H1 (cell line): ENCODE measurements around the gene PVR. TPM values are rescaled to one million over a fixed set of nuclear protein-coding genes. Genes with fewer than 3 reads are reported as not detected.

Experiments
- CTCF ChIA-PET: fragments of 300-600 bp; sonication (Branson Sonifier 250); formaldehyde crosslinking; loops from one replicate; lab custom pipeline; 2021; ENCODE audit not compliant: partially characterized antibody; lab: Charles Lee
- POLR2A ChIA-PET: fragments of 300-600 bp; sonication (Branson Sonifier 250); formaldehyde crosslinking; loops from one replicate; lab custom pipeline; 2021; ENCODE audit warnings: inconsistent platforms; ENCODE audit not compliant: partially characterized antibody; lab: Charles Lee
- DNase-seq, 2 experiments: peaks; one replicate each; pipeline versions ENCODE4 v3.0.0 to v3.0.0-alpha.2; 2010 to 2022; ENCODE audit warnings: low spot score in 2 of 2, low read depth in 1 of 2, mixed read lengths in 1 of 2
- FAIRE-seq: peaks from 2 replicates; lab custom pipeline; 2011; peaks lifted over from hg19 to GRCh38; lab: Jason Lieb, UNC
- H2AFZ ChIP-seq: 2 replicates; pipeline ENCODE4 v1.8.1; 2012; ENCODE audit warnings: low read length, inconsistent platforms
- H2AK5ac ChIP-seq: 2 replicates; pipeline ENCODE4 v1.6.1; 2013; ENCODE audit warnings: low read depth, low read length
- H2BK120ac ChIP-seq: replicated peaks from 2 replicates; pipeline ENCODE3; 2013; ENCODE audit warnings: low read depth, low read length, inconsistent platforms
- H2BK12ac ChIP-seq: 2 replicates; pipeline ENCODE4 v1.6.1; 2013; ENCODE audit warnings: low read depth, low read length
- H2BK15ac ChIP-seq: 2 replicates; pipeline ENCODE4 v1.6.1; 2013; ENCODE audit warnings: low read length
- H2BK20ac ChIP-seq: 2 replicates; pipeline ENCODE4 v1.6.1; 2013; ENCODE audit warnings: low read length
- H2BK5ac ChIP-seq: 2 replicates; pipeline ENCODE4 v1.6.1; 2013; ENCODE audit warnings: low read depth, low read length
- H3K14ac ChIP-seq: 2 replicates; pipeline ENCODE4 v1.6.1; 2013; ENCODE audit warnings: inconsistent platforms; ENCODE audit not compliant: insufficient read length
- H3K18ac ChIP-seq: 2 replicates; pipeline ENCODE4 v1.6.1; 2013; ENCODE audit warnings: low read length; ENCODE audit errors: extremely low read depth
- H3K23ac ChIP-seq: 2 replicates; pipeline ENCODE4 v1.6.1; 2013; ENCODE audit warnings: inconsistent platforms; ENCODE audit not compliant: insufficient read length
- H3K23me2 ChIP-seq: 2 replicates; pipeline ENCODE4 v1.6.1; 2013; ENCODE audit warnings: low read depth, low read length
- H3K27ac ChIP-seq: 2 replicates; pipeline ENCODE4 v1.6.1; 2011; ENCODE audit warnings: low read depth, low read length, inconsistent platforms
- H3K27me3 ChIP-seq, 4 experiments: replicated peaks in 1 of 4; 1 replicate in 1 of 4; 2 replicates in 3 of 4; pipeline versions ENCODE4 v1.6.1 to v1.8.1; 2011 to 2013; ENCODE audit warnings: low read length in 3 of 4, mild to moderate bottlenecking in 3 of 4, inconsistent platforms in 2 of 4, mixed read lengths in 2 of 4, moderate library complexity in 1 of 4; ENCODE audit not compliant: control insufficient read depth in 3 of 4, insufficient read depth in 3 of 4; ENCODE audit errors: extremely low read depth in 1 of 4
- H3K36me3 ChIP-seq, 4 experiments: 2 replicates each; pipeline versions ENCODE4 v1.6.1 to v1.8.1; 2011 to 2013; ENCODE audit warnings: mild to moderate bottlenecking in 4 of 4, low read length in 3 of 4, moderate library complexity in 2 of 4, control low read depth in 1 of 4, inconsistent platforms in 1 of 4; ENCODE audit not compliant: insufficient read depth in 4 of 4, control insufficient read depth in 2 of 4
- H3K4ac ChIP-seq: replicated peaks from 2 replicates; pipeline ENCODE3; 2013; ENCODE audit warnings: low read length, low read depth, mixed read lengths, inconsistent platforms; ENCODE audit not compliant: insufficient read length
- H3K4me1 ChIP-seq, 4 experiments: replicated peaks in 1 of 4; 1 replicate in 1 of 4; 2 replicates in 3 of 4; pipeline versions ENCODE4 v1.6.1 to v1.8.1; 2011 to 2013; ENCODE audit warnings: low read length in 3 of 4, inconsistent platforms in 2 of 4, mixed read lengths in 1 of 4; ENCODE audit not compliant: insufficient read depth in 4 of 4, control insufficient read depth in 3 of 4
- H3K4me2 ChIP-seq, 2 experiments: 2 replicates each; pipeline versions ENCODE4 v1.6.1 to v1.8.1; 2011 to 2013; ENCODE audit warnings: low read depth in 2 of 2, low read length in 2 of 2, control low read depth in 1 of 2, inconsistent platforms in 1 of 2, mild to moderate bottlenecking in 1 of 2; ENCODE audit not compliant: insufficient read depth in 1 of 2
- H3K4me3 ChIP-seq, 4 experiments: fragments of 200-600, 300-600 bp in 1 of 4; sonication (generic), shearing (Covaris generic), sonication (Bioruptor Twin) in 1 of 4; 2 replicates each; pipeline versions ENCODE4 v1.5.1 to v1.8.1; 2011 to 2016; ENCODE audit warnings: low read length in 4 of 4, low read depth in 3 of 4, control low read depth in 2 of 4, inconsistent platforms in 2 of 4, mild to moderate bottlenecking in 2 of 4, mixed read lengths in 1 of 4, moderate library complexity in 1 of 4; ENCODE audit not compliant: insufficient read depth in 2 of 4; ENCODE audit errors: extremely low read depth in 1 of 4
- H3K56ac ChIP-seq: replicated peaks from 2 replicates; pipeline ENCODE3; 2013; ENCODE audit warnings: low read depth, mild to moderate bottlenecking, mixed read lengths, low read length, inconsistent platforms; ENCODE audit not compliant: insufficient read length
- H3K79me1 ChIP-seq: 2 replicates; pipeline ENCODE4 v1.6.1; 2013; ENCODE audit warnings: low read depth, low read length, control low read depth
- H3K79me2 ChIP-seq, 2 experiments: 2 replicates each; pipeline versions ENCODE4 v1.6.1 to v1.8.1; 2012 to 2013; ENCODE audit warnings: low read length in 2 of 2, mild to moderate bottlenecking in 2 of 2, inconsistent platforms in 1 of 2; ENCODE audit not compliant: insufficient read depth in 2 of 2, control insufficient read depth in 1 of 2
- H3K9ac ChIP-seq, 4 experiments: replicated peaks in 1 of 4; 1 replicate in 1 of 4; 2 replicates in 3 of 4; pipeline versions ENCODE4 v1.6.1 to v1.8.1; 2011 to 2013; ENCODE audit warnings: low read depth in 3 of 4, low read length in 3 of 4, control low read depth in 2 of 4, mild to moderate bottlenecking in 2 of 4, moderate library complexity in 2 of 4, inconsistent platforms in 1 of 4; ENCODE audit errors: extremely low read depth in 1 of 4
- H3K9me3 ChIP-seq, 2 experiments: 2 replicates each; pipeline versions ENCODE4 v1.6.1 to v1.8.1; 2012 to 2013; ENCODE audit warnings: mild to moderate bottlenecking in 2 of 2, moderate library complexity in 2 of 2, control low read depth in 1 of 2, inconsistent platforms in 1 of 2, low read depth in 1 of 2, low read length in 1 of 2, mixed read lengths in 1 of 2; ENCODE audit not compliant: insufficient read depth in 2 of 2
- H4K20me1 ChIP-seq, 2 experiments: replicated peaks in 1 of 2; 2 replicates each; pipeline versions ENCODE3 to v1.8.1; 2011 to 2013; ENCODE audit warnings: inconsistent platforms in 2 of 2, low read length in 2 of 2, mild to moderate bottlenecking in 1 of 2; ENCODE audit not compliant: insufficient read depth in 2 of 2, control insufficient read depth in 1 of 2
- H4K5ac ChIP-seq: 2 replicates; pipeline ENCODE4 v1.6.1; 2013; ENCODE audit warnings: low read length, low read depth, mixed read lengths, inconsistent platforms; ENCODE audit not compliant: insufficient read length
- H4K8ac ChIP-seq: 2 replicates; pipeline ENCODE4 v1.8.0; 2013; ENCODE audit warnings: mild to moderate bottlenecking, moderate library complexity, low read length, inconsistent platforms; ENCODE audit not compliant: insufficient read depth; ENCODE audit errors: extremely low read depth
- H4K91ac ChIP-seq: replicated peaks from 2 replicates; pipeline ENCODE3; 2013; ENCODE audit warnings: low read length, mixed read lengths, inconsistent platforms; ENCODE audit not compliant: insufficient read length
- SP1 ChIP-seq: IDR thresholded peaks from 2 replicates; pipeline ENCODE4 v1.6.1; 2011; ENCODE audit warnings: low read depth, low read length
- WGBS, 2 experiments: shearing (Covaris generic) in 1 of 2; methylation state at CpG; one replicate each; pipeline versions ENCODE4 v1.1.6 to v1.1.7; 2013 to 2015; ENCODE audit warnings: low lambda C conversion rate in 2 of 2, mixed read lengths in 2 of 2, inconsistent platforms in 1 of 2, low coverage in 1 of 2, missing lambda C conversion rate in 1 of 2; ENCODE audit not compliant: insufficient replicate concordance in 2 of 2, insufficient coverage in 1 of 2, insufficient read length in 1 of 2; ENCODE audit errors: extremely low coverage in 1 of 2, missing lambda C conversion rate in 1 of 2; 5-methylcytosine and 5-hydroxymethylcytosine counted together
- polyA plus RNA-seq, 7 experiments: library from polyadenylated mRNA; depleted of rRNA in 3 of 7; stranded (reverse) in 5 of 7; unstranded in 2 of 7; fragments of >200 nt in 5 of 7; fragments of 200-250 nt in 2 of 7; gene quantifications; 1 replicate in 5 of 7; 2 replicates in 1 of 7; 4 replicates in 1 of 7; pipeline versions ENCODE4 v1.2.1 to v1.2.3, GENCODE V29; 2011 to 2013; ENCODE audit warnings: missing spikeins in 2 of 7, mixed read lengths in 2 of 7
- total RNA-seq: library from RNA; stranded (reverse); fragmentation: NEBNext Ultra II Directional; extraction: Animal tissue kit (Norgen Biotek cat#: 25700); gene quantifications from 2 replicates; pipeline ENCODE4 v1.2.1, GENCODE V29; 2021

PVR gene
- total and polyA plus RNA-seq, 2 of the 8 experiments (the other 6 are each of a cell fraction or from before 2014, with no cell fraction given) = 13.3 to 14.8 TPM

DNA sequence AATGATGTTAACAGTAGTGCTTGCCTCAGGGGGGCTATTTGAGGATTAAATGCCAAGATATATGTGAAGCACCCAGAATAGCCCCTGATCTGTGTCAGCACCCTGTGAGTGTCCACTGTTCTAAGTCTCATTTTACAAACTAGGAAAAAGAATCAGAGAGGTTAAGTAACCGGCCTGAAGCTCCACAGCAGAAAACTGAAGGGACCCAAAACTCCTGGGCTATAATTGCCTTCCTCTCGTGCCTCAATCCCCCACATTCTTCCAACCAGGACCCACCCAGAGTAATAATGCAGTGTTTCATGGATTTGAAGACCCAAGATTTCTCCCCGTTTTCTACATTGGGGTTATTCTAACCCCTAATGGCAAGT is 2.3 kb downstream of the PVR start:
- Histone ChIP-seq H2BK120ac (no peak overlapping the region), H4K5ac (no peak overlapping the region), H3K79me2 (peaks cover 0 to 3% of the 10 kb centered on the region in 2 experiments; a peak in 2 of 4 replicates), H3K36me3 (peaks cover 8 to 23% (median 15%) of the 10 kb centered on the region in 4 experiments; a peak in 6 of 8 replicates), H2AFZ (no peak overlapping the region), H4K8ac (no peak overlapping the region), H3K4ac (no peak overlapping the region), H2BK12ac (no peak overlapping the region), H2BK20ac (no peak overlapping the region), H3K9me3 (no peaks in the 10 kb centered on the region), H3K23me2 (peaks cover 3% of the 10 kb centered on the region; the same call in 1 of the 2 replicates), H3K56ac (no peak overlapping the region), H3K27ac (no peak overlapping the region), H4K91ac (no peak overlapping the region), H3K4me2 (no peak overlapping the region), H3K4me3 (no peak overlapping the region), H3K27me3 (peaks cover 0 to 8% (median 6%) of the 10 kb centered on the region in 4 experiments; a peak in 6 of 7 replicates), H2BK5ac (no peak overlapping the region), H3K23ac (no peak overlapping the region), H2BK15ac (no peak overlapping the region), H3K79me1 (no peaks in the 10 kb centered on the region; the same call in none of the 2 replicates), H3K4me1 (peaks cover 0 to 2% (median under 1%) of the 10 kb centered on the region in 4 experiments; a peak in 2 of 7 replicates), H2AK5ac (no peak overlapping the region), H3K18ac (no peak overlapping the region), H4K20me1 (peaks cover 2 to 7% of the 10 kb centered on the region in 2 experiments), H3K14ac (no peak overlapping the region), H3K9ac (no peak overlapping the region)
- no peak for TF ChIP-seq SP1
- 87% methylated on average over 3 of the region's 3 CpGs; no CpG with 5 or more reads in 1 of the 2 experiments for WGBS, 2 experiments
- ChIA-PET CTCF (interaction anchor here (0.6 to 1.0 kb wide), 5 partner anchors 10 to 146 kb away, joined by 3 read pairs; partner anchors contain the start of gene ZNF180), POLR2A (interaction anchor here (1.1 kb wide), 1 partner anchor 28 kb away, joined by 3 read pairs; no protein-coding TSS in a partner anchor)
- FAIRE-seq (no peak), DNase-seq (no peak)
